HG02678 (cell line): ENCODE data around the gene CFD.
"Not testable (repeated sequence)": the region's sequence is repeated elsewhere in the genome, so short reads cannot be mapped to it uniquely, and the experiment has no call there.

ENCODE experiments used
- ATAC-seq: cut with Tn5 transposase; IDR thresholded peaks from one replicate; pipeline ENCODE4 v1.9.1; 2021; ENCODE audit warnings: mild to moderate bottlenecking, moderate library complexity; ENCODE audit not compliant: unreplicated experiment

Gene CFD

DNA sequence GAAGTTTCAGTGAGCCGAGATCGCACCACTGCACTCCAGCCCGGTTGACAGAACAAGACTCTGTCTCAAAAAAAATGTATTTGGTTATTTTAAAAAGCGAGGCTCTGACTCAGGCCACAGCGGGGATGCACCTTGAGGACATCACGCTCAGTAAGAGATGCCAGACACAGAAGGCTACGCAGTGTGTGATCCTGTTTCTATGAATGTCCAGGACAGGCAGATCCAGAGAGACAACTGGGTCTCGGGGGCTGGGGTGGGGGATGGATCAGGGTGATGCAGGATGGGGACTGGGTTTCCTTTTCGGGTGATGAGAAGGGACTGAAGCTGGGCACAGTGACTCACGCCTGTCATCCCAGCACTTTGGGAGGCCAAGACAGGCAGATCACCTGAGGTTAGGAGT, 28.1 kb downstream of the CFD start:
- ATAC-seq = no peak

DNA sequence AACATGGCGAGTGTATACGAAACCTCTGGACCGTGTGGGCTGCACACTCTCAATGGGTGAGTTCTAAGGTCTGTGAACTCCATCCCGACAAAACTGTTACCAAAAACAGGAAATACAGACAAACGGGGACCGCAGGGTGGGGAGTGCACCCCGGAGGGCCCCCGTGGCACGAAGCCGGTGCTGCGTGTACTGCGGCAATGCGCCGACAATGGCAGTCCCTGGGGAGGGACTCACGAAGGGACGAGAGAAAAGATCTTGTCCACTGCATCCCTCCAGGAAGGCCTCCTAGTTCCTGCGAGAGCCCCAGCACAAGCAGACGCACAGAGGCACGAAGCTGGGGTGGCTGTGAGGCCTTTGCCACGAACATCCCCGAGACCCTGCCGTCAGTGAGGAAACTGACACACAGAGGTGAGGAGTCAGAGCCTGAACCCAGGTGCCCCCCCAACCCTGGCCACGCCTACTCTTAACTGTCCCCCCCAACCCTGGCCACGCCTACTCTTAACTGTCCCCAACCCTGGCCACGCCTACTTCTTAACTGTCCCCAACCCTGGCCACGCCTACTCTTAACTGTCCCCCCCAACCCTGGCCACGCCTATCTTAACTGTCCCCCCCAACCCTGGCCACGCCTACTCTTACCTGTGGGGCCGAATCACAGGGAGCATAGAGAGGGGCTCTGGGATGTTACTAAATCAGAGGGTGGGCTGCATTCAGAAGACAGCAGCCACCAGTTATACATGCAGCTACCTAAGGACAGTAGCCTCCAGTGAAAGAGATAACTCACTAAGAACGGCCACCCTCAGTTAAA, 29.3 kb downstream of the CFD start:
- no peak for ATAC-seq

DNA sequence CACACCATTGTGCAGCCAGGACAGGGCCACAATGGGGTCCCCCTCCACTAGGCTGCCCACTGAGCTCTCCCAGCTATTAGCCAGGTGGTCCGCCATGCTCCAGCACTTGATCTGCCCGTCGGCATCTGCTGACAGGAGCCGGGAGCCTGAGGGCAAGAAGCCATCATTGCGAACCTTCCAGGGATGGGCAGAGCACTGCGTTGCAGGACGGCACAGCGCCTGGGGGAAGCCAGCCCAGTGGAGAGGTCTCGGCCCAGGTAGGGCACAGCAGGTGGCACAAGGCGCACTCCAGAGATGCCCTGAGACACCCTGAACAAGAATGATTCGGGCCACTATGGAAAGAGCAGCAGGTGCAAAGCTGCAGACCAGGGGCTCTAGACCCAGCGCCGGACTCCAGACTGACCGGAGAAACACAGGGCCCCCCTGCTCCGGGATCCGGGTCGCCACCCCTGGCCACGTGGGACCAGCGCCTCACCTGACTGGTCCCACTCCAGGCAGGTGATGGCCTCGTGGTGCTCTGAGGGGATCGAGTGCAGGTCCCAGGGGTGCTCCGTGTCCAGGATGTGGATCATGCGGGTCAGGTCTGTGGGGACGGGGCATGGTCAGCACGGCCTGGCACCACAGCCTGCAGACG, 30.3 kb downstream of the CFD start:
- no peak for ATAC-seq

DNA sequence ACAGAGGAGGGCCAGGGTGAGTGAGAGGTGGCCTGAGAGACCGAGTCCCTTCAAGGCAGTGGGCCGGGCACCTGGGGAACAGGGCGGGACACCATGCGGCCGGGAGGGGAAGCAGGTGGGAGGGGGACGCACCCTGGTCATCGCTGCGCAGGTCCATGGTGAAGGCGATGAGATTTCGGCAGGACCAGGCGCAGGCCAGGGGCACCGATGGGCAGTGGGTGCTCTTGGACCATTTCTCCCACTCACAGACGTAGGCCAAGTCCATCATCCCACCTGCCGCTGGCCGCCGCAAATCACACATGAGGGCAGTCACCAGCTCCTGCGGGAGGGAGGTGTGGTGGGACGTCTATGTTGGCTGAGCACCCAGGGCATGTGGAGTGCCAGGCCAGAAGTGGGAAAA, 31.4 kb downstream of the CFD start:
- no peak for ATAC-seq

DNA sequence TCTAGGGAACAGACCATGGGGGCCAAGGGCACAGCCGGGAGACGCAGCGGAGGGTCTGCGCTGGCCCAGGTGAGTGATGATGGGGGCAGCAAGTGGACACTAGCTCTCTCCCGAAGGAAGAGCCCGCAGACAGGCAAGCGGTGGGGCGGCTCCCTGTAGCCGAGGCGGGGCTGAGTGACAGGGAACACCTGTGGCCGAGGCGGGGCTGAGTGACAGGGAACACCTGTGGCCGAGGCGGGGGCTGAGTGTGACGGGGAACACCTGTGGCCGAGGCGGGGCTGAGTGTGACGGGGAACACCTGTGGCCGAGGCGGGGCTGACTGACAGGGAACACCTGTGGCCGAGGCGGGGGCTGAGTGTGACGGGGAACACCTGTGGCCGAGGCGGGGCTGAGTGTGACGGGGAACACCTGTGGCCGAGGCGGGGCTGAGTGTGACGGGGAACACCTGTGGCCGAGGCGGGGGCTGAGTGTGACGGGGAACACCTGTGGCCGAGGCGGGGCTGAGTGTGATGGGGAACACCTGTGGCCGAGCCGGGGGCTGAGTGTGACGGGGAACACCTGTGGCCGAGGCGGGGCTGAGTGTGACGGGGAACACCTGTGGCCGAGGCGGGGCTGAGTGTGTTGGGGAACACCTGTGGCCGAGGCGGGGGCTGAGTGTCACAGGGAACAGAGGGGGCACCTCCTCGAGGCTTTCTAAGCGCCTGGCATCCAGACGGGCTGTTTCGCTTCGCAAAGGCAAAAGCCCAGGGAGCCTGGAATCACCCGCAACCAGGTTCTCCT, 32.1 kb downstream of the CFD start:
- ATAC-seq = not testable (repeated sequence)

DNA sequence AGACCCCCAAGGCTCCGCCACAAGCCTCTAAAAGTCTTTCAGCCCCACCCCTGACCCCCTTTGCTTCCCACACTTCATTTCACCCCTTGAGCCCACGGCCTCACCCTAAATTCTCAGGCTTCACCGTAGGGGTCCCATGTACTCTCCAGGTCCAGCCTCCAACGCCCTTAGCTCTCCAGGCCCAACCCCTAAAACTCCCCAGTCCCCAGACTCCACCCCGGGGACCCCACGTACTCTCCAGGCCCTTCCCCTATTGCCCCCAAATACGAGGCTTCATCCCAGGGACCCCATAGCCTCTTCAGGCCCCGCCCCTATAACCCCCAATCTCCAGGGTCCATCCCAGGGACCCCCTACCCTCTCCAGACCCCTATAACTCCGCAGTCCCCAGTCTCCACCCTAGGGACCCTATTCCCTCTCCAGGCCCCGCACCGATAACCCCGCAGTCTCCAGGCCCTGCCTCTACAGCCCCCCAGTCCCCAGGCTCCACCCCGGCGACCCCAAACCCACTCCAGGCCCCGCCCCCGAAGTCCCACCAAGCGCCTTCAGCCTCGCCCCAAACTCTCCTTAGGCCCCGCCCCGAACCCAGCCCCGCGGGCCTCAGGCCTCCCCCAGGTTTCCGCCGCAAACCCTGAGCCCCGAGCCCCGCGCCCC, 32.9 kb downstream of the CFD start:
- no peak for ATAC-seq

DNA sequence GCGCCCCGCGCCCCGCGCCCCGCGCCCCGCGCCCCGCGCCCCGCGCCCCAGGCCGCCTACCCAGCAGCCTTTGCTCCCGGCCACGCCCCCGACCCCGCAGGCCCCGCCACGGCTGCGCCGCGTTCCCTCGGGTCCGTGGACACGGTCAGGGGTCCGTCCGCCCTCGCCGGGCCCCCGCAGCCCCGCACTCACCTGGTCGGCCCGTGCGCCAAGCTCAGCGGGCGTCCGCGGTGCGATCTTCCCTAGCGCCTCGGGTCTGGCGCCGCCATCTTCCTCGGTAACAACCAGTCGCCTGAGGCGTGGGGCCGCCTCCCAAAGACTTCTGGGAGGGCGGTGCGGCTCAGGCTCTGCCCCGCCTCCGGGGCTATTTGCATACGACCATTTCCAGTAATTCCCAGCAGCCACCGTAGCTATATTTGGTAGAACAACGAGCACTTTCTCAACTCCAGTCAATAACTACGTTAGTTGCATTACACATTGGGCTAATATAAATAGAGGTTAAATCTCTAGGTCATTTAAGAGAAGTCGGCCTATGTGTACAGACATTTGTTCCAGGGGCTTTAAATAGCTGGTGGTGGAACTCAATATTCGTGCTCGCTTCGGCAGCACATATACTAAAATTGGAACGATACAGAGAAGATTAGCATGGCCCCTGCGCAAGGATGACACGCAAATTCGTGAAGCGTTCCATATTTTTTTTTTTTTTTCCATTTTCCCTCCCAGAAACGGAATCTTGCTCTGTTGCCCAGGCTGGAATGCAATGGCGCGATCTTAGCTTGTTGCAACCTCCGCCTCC, 33.6 kb downstream of the CFD start, which contains the start of the genes MED16 and RNU6-9:
Gene MED16 (minus strand): TSS at position 294 of the 796 bp plus-strand sequence. CDS start 2,056 bp downstream, outside the sequence.
Gene RNU6-9 (plus strand): TSS at position 591 of the 796 bp plus-strand sequence.
- peak; percentile 84 for ATAC-seq

DNA sequence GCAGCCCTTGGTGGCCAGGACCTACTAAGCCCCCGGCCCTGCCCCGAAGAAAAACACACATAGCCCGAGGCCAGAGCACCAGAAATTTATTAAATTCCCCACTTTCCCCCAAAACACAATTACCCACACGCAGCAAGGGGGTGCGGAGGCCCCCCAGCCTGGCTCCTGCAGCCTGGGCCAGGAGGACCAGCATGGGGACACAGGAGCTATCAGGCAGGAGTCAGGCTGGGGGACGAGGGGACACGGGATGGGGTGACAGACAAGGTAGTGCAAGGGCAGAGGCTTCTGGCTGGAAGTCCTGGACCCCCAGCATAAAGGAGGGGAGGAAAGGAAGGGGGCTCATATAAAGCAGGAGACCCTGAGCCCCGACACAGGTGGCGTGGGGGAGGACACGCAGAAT, 37.0 kb downstream of the CFD start:
- ATAC-seq = no peak

DNA sequence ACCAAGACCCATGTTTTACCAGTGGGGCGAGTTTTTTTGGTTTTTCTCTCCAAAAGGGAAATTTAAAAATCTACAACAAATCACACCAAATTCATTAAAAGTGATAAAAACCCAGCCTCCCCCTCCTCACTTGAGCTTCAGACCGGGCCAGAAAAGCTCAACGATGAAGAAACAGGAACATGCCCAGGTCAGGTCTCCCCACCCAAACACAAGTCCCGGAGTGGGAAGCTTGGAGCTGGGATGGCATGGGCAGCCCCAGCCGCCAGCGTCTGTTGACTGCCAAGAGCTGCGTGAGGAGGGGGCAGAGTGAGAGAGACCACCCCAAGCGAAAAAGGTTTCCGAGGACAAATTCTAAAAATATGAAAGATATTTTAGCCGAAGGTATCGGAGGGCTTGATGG, 37.5 kb downstream of the CFD start:
- no peak for ATAC-seq

DNA sequence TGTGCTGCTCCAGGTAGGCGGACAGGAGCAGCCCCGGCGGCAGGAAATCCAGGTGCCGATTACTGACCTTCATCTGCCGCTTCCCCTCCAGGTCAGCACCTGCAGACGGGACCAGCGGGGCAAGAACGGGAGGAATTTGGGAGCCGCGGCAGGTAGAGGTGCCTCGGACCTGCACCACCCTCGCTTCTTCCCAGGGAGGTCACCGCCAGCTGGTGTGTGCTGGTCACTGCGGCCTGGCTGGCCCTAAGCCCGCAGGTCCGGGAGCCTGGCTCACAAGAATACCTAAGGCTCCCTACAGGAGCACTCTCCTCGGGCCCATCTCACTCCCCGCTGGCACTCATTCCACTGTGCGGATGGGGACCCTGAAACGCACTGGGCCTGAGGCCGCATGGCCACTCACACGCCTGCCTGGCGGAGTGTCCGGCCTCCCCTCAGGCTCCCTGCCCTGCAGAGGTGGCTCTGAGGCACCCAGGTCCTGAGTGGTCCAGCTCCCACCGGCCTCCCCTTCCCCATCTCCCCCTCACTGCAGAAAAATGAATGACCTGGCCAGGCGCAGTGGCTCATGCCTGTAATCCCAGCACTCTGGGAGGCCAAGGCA, 38.1 kb downstream of the CFD start:
- ATAC-seq = no peak

DNA sequence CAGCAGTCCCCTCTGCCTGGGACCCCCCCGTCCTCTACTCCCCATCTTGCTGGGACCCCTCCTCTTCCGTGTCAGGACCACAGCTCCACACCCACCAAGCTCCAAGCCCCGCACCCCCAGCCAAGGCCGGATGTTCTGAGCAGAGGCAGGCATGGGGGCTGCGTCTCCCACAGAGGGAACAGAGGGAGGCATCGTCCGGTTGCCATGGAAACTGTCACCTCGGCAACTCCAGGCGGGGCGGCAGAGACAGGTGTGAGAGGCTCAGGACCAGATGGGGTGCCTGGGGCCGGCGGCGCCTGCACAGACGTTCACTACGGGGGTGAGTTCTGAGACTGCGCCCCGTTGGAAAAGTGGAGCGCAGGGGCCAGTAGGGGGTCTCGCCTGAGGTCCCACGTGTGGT, 39.2 kb downstream of the CFD start:
- ATAC-seq = no peak

DNA sequence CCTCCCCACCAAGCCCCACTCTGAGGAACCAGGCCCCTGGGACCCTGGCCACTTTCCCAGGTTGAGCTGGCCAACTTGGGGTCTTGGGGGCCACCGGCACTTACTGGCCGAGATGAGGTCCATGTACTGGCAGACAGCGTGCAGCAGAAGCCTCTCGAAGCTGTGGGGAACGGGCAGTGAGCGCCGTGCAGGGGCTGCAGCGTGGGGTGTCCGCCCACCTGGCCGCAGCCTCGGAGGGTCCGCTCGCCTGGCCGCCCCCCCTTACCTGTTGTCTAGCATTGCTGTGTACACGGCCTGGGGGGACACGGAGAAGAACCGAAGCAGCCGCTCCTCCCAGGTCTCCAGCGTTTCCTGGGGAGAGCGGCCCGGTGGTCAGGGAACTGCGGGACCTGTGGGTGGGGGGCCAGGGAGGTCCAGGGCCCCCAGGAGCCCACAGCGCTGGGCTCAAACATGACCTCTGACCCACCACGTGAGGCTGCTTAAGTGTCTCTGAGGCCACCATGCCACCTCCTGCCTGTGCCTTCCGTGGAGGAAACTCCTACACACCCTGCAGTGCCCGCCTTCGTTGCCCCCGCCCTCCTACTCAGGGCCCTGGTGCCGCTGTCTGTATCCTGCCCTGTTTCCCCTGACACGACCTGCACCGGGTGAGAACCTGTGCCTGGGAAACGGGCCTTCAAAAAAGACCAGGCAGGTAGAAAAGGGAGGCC, 40.0 kb downstream of the CFD start:
- ATAC-seq = no peak

DNA sequence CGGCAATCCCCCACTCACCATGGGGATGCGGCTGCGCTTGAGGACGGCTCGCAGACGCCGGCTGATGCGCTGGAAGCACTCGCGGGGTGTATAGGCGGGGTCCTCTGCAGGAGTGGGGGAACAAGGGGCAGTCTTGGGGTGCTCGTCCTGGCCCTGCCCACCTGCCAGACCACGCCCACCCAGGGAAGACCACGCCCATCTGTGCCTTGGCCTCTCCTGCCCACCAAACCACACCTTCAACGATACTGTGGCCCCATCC, 40.5 kb downstream of the CFD start:
- no peak for ATAC-seq

DNA sequence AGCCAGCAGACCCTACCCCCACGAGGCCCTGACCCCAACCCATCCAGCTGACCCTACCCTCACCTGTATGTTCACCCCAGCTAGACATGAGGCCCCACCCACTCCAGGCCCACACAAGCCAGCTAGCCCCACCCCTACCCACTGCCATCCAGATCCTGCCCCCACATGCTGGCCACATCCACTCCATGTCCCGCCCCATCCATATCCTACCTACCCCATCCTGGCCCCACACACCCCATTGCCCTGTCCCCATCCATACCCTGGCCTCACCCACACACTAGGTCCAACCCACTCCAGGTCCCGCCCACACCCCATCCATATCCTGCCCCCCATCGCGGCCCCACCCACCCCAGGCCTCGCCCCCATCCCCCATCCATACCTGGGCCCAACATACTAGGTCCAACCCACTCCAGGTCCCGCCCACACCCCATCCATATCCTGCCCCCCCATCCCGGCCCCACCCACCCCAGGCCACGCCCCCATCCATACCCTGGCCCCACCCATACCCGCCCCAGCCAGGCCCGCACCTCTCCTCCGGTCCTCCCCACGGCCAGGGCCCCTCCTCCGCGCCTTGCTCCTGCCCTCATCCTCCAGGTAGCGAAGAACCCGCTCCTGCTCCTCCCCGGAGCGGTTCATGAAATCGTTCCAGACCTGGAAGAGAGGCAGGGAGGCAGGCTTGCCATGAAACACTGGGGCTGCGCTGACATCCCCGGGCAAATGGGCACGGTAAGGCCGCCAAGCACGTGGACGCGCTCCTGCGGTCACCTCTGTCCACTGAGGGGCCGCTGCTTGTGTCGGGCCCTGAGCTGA, 41.0 kb downstream of the CFD start:
- ATAC-seq = no peak

DNA sequence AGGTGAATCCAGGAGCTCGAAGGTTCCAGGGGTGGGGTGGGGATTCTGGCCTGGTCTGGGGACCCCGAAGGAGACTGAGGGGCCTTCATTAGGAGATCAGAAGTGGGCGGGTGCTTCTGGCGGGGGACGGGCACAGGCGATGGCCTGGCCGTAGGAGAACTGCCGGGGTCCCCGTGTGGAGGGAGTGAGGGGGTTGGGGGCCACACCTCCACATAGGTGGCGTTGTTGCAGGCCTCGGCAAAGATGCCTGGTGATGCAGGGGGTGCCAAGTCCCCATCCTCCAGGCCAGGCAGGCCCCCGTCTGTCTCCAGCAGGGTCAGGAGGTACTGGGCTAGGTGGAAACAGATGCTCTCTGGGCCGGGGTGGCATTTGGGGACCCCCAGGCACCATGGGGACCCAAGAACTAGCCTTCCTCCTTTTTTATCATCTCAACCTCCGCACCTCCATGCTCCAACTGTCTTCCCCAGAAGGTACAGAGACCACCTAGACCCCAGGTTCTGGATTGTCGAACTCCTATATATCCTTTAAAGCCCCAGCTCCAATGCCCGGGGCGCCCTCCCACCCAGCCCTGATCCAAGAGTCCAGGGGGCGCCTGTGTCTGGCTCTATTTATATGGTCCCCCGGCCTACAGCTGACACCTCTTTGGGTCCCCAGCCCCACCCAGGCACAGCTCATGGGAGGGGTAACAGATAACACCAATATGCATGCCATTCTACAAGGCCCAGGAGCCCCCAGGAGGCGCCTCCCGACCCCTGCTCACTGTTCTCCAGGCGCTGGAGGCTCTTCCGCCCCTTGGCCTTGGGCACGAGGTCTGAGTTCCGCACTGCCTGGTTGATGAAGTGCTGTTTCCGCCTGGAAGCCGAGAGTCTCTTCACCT, 42.0 kb downstream of the CFD start:
- no peak for ATAC-seq

DNA sequence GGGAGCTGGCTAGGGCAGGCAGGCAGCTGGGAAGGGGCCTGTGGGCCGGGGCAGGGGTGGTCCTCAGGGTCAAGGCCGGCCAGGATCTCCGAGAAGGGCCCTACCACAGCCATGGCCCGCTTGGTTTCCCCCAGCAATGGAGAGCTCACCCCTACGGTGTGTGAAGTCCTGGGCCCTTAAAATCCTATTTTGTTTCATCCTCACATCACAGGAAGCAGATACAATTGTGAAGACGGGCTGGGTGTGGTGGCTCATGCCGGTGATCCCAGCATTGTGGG, 42.6 kb downstream of the CFD start:
- ATAC-seq = no peak

DNA sequence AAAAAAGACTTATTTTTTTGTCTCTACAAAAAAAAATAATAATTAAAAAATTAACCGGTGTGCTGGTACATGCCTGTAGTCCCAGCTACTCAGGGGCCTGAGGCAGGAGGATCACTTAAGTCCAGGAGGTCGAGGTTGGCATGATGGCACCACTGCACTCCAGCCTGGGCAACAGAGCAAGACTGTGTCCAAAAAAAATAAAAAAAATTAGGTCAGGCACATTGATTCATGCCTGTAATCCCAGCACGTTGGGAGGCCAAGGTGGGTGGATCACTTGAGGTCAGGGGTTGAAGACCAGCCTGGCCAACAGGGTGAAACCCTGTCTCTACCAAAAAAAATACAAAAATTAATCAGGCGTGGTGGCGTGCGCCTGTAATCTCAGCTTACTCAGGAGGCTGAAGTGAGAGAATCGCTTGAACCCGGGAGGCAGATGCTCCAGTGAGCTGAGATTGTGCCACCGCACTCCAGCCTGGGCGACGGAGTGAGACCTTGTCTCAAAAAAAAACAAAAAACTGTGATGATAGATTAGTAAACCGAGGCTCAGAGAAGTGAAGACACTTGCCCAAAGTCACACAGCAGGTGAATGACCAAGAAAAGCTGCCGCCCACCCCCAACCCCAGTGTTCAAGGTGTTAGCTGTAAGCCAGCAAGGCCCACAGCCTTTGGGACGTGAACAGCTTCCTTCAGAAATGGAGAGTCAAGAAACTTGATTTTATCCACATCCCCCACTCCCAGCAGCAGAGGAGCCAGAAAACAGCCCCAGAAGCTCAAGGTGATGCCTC, 43.2 kb downstream of the CFD start:
- ATAC-seq = no peak
